Chondrocyte (in vitro differentiated cells): ENCODE results near the gene PALLD. TPM values are rescaled to one million over a fixed set of nuclear protein-coding genes. Genes with fewer than 3 reads are reported as not detected.

Experiments
- DNase-seq: peaks from one replicate; pipeline ENCODE4 v3.0.0; 2021; ENCODE audit warnings: mixed read lengths, low spot score
- H3K27ac Mint-ChIP-seq: one replicate; pipeline ENCODE4 v1.8.0; 2021; ENCODE audit warnings: mild to moderate bottlenecking, moderate library complexity, mixed read lengths; ENCODE audit not compliant: unreplicated experiment
- H3K27me3 Mint-ChIP-seq: 2 replicates; pipeline ENCODE4 v1.8.0; 2021; ENCODE audit warnings: low read depth, mixed read lengths
- H3K36me3 Mint-ChIP-seq: 2 replicates; pipeline ENCODE4 v1.8.0; 2021; ENCODE audit warnings: low read depth, mixed read lengths
- H3K4me1 Mint-ChIP-seq: 2 replicates; pipeline ENCODE4 v1.8.0; 2021; ENCODE audit warnings: low read depth, mild to moderate bottlenecking, mixed read lengths
- H3K4me3 Mint-ChIP-seq: one replicate; pipeline ENCODE4 v1.8.0; 2021; ENCODE audit warnings: mild to moderate bottlenecking, moderate library complexity, mixed read lengths; ENCODE audit not compliant: unreplicated experiment
- H3K9me3 Mint-ChIP-seq: 2 replicates; pipeline ENCODE4 v1.8.0; 2021; ENCODE audit warnings: low read depth, mixed read lengths
- CTCF ChIP-seq: fragments of 200-600 bp; sonication (generic); IDR thresholded peaks from 2 replicates; pipeline ENCODE4 v1.5.0; 2021; ENCODE audit warnings: antibody characterized with exemption, mild to moderate bottlenecking, moderate library complexity
- total RNA-seq: library from RNA; stranded (reverse); gene quantifications from 3 replicates; pipeline ENCODE4 v1.2.1, GENCODE V29; 2021

Gene PALLD
- total RNA-seq, 1 donor from 2014 or later: 900 TPM

DNA sequence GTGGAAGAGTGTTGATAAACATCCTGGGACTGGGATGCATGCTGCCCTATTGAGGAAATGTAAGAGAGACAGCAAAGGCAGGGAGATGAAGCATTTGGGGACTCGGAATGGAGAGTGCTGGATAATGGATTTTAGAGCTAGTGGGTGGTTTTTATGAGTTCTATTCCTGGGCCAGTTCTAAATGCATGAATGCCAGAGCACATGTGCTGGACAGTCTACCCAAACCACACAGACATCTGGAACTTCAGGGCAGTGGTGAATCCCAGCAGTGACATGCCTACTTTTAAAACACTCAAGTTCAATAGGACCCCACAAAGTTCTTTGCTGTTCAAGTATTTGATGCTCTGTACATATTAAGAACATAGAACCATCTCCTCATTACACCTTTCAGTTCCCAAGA is 379.3 kb downstream of the PALLD start:
- DNase-seq: no peak
- Mint-ChIP-seq H3K27me3 (no peaks in the 10 kb centered on the region), H3K36me3 (peaks cover 46% of the 10 kb centered on the region), H3K4me3 (no peak overlapping the region), H3K27ac (peak overlapping the region; percentile 97), H3K4me1 (peaks cover 87% of the 10 kb centered on the region), H3K9me3 (no peaks in the 10 kb centered on the region)
- no peak for TF ChIP-seq CTCF

GRCh38 chr4:168877511-168878491 is 380.9 kb downstream of the PALLD start:
- H3K4me1 Mint-ChIP-seq: peaks cover 88% of the 10 kb centered on the region
- H3K27ac Mint-ChIP-seq: peak overlapping the region; percentile 97

DNA sequence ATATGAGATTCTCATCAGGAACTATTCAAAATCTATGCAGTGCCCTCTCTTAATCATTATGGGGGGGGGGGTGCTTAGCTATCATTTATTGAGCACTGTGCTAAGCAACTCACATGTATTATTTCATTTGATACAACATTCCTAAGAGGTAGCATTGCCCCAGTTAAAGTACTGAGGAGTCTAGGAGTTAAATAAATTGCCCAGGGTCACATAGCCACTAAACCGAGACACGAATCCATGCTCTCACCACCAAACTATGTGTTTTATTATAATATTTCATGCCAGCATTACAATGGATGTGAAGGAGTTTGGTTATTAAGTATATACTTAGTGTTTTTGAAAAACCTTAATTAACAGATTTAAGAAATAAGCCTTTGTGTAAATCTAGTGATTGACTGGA is 381.8 kb downstream of the PALLD start:
- H3K27me3 Mint-ChIP-seq: no peaks in the 10 kb centered on the region
- no peak for DNase-seq
- peak overlapping the region; percentile 65 for H3K4me3 Mint-ChIP-seq
- no peak for TF ChIP-seq CTCF
- peaks cover 49% of the 10 kb centered on the region for H3K36me3 Mint-ChIP-seq
- H3K4me1 Mint-ChIP-seq: peaks cover 86% of the 10 kb centered on the region
- no peaks in the 10 kb centered on the region for H3K9me3 Mint-ChIP-seq
- peak overlapping the region; percentile 97 for H3K27ac Mint-ChIP-seq

More at GRCh38 chr4:168877511-168878491, 380.9 kb downstream of the PALLD start:
- H3K9me3 Mint-ChIP-seq: no peaks in the 10 kb centered on the region
- peaks cover 51% of the 10 kb centered on the region for H3K36me3 Mint-ChIP-seq
- no peak for DNase-seq
- peak overlapping the region; percentile 65 for H3K4me3 Mint-ChIP-seq
- TF ChIP-seq CTCF: no peak
- H3K27me3 Mint-ChIP-seq: no peaks in the 10 kb centered on the region

GRCh38 chr4:168879188-168879587 is 382.3 kb downstream of the PALLD start:
- peaks cover 48% of the 10 kb centered on the region for H3K36me3 Mint-ChIP-seq
- peak overlapping the region; percentile 16 for H3K4me3 Mint-ChIP-seq
- no peaks in the 10 kb centered on the region for H3K9me3 Mint-ChIP-seq
- H3K27ac Mint-ChIP-seq: peak overlapping the region; percentile 97
- no peaks in the 10 kb centered on the region for H3K27me3 Mint-ChIP-seq
- no peak for TF ChIP-seq CTCF
- DNase-seq: no peak
- H3K4me1 Mint-ChIP-seq: peaks cover 86% of the 10 kb centered on the region

- peaks cover 89% of the 10 kb centered on the region for H3K4me1 Mint-ChIP-seq
- no peaks in the 10 kb centered on the region for H3K27me3 Mint-ChIP-seq
- peaks cover 53% of the 10 kb centered on the region for H3K36me3 Mint-ChIP-seq
- peak overlapping the region; percentile 97 for H3K27ac Mint-ChIP-seq
- H3K9me3 Mint-ChIP-seq: no peaks in the 10 kb centered on the region
- no peak for DNase-seq
- no peak for TF ChIP-seq CTCF
- H3K4me3 Mint-ChIP-seq: no peak overlapping the region
These were observed 383.3 kb downstream of the PALLD start for GRCh38 chr4:168880072-168880675.
